ENCODE data around the gene PHLDB3. TPM values are rescaled to one million over a fixed set of nuclear protein-coding genes. Genes with fewer than 3 reads are reported as not detected.

The PHLDB3 gene
- polyA plus RNA-seq, 2 of the 4 experiments (the other 2 are of a cell fraction) = 5.5 to 12.0 TPM

- WGBS (ENCODE audit: missing lambda C conversion rate) = 85% methylated on average over 6 of the region's 6 CpGs
- CTCF ChIA-PET = interaction anchor here (0.7 to 7.1 kb wide), 5 partner anchors 9 to 39 kb away, joined by 3 to 37 read pairs (median 4); no protein-coding TSS in a partner anchor
These were observed 22.8 kb downstream of the PHLDB3 start for GRCh38 chr19:43481701-43482100.

GRCh38 chr19:43480574-43480973 is 24.0 kb downstream of the PHLDB3 start:
- ATAC-seq = no peak
- 87% methylated on average over 3 of the region's 3 CpGs for WGBS (ENCODE audit: missing lambda C conversion rate)
- POLR2A ChIA-PET = no interaction called here

More at GRCh38 chr19:43481701-43482100, 22.8 kb downstream of the PHLDB3 start:
- H3K4me3 ChIP-seq = no peak overlapping the region
- no peak for ATAC-seq
- POLR2A ChIA-PET = no interaction called here
- no peak for FAIRE-seq
- DNase-seq (ENCODE audit: low read depth in 1 of 2, low spot score in 1 of 2) = no peak
- H3K4me1 ChIP-seq = no peaks in the 10 kb centered on the region
- TF ChIP-seq KDM1A (IDR thresholded peaks at IDR 0.05; ENCODE audit: low read depth) = no peak
- TF ChIP-seq RAD21 (conservative IDR thresholded peaks at IDR 0.05 in 1 of 2, IDR thresholded peaks at IDR 0.05 in 1 of 2) = no peak
- no peak for TF ChIP-seq BHLHE40 (IDR thresholded peaks at IDR 0.05; ENCODE audit: low read depth, low read length)
- TF ChIP-seq MAFK (IDR thresholded peaks at IDR 0.05; ENCODE audit: partially characterized antibody) = no peak
- TF ChIP-seq SMC3 (IDR thresholded peaks at IDR 0.05) = no peak
- no peak for TF ChIP-seq RCOR1 (IDR thresholded peaks at IDR 0.05; ENCODE audit: low read depth, low read length)
- no peak for TF ChIP-seq HOXB13 (CRISPR knock-in tag; IDR thresholded peaks at IDR 0.05; ENCODE audit: low read depth)
- H3K9me3 ChIP-seq = no peaks in the 10 kb centered on the region
- H3K4me2 ChIP-seq = no peak overlapping the region
- no peak overlapping the region for H3K27ac ChIP-seq

More at GRCh38 chr19:43480574-43480973, 24.0 kb downstream of the PHLDB3 start:
- FAIRE-seq (no peak), DNase-seq (ENCODE audit: low read depth in 1 of 2, low spot score in 1 of 2) (no peak)
- 0 out of 3 replicates have a peak, but pooled peaks cover 3% of the 10 kb centered on the region for H3K4me1 ChIP-seq
- no peak overlapping the region for H3K27ac ChIP-seq
- CTCF ChIA-PET = interaction anchor here (0.5 to 7.1 kb wide), 9 partner anchors 15 to 787 kb away, joined by 3 to 37 read pairs (median 3); partner anchors contain the start of genes LYPD3 and PHLDB3
- H3K9me3 ChIP-seq = no peaks in the 10 kb centered on the region
- TF ChIP-seq EHMT2 (IDR thresholded peaks at IDR 0.05; ENCODE audit: low read depth) (no peak), ELK1 (IDR thresholded peaks at IDR 0.05; ENCODE audit: low read depth, low read length) (no peak), SREBF2 (IDR thresholded peaks at IDR 0.05) (no peak), BCL3 (IDR thresholded peaks at IDR 0.05) (no peak), HEYL (CRISPR knock-in tag; IDR thresholded peaks at IDR 0.05) (no peak), PBX3 (IDR thresholded peaks at IDR 0.05) (no peak), KDM1A (IDR thresholded peaks at IDR 0.05; ENCODE audit: low read depth) (no peak), E2F6 (IDR thresholded peaks at IDR 0.05; ENCODE audit: borderline replicate concordance, low read depth) (no peak), HOXB13 (CRISPR knock-in tag; IDR thresholded peaks at IDR 0.05; ENCODE audit: low read depth) (no peak)
- H3K4me3 ChIP-seq = no peak overlapping the region
- no peak overlapping the region for H3K4me2 ChIP-seq
